WTC11 (cell line): ENCODE results near the gene CORO6. TPM values are rescaled to one million over a fixed set of nuclear protein-coding genes. Genes with fewer than 3 reads are reported as not detected.
A peak's percentile ranks its signal among the peaks of the same experiment; 100 is the strongest.

Source experiments
- ATAC-seq: fragments of 200-7000 bp; cut with Tn5 transposase; 2 replicates; pipeline ENCODE4 v1.10.0; 2021; ENCODE audit warnings: mild to moderate bottlenecking, moderate library complexity
- CTCF ChIA-PET: fragments of 300-600 bp; sonication (Branson Sonifier 250); formaldehyde crosslinking; loops from one replicate; lab custom pipeline; 2021; ENCODE audit warnings: antibody characterized with exemption; lab: Charles Lee
- POLR2A ChIA-PET: fragments of 350-600 bp; sonication (Branson Sonifier 250); formaldehyde crosslinking; loops from one replicate; lab custom pipeline; 2021; ENCODE audit warnings: antibody characterized with exemption; lab: Charles Lee
- DNase-seq: peaks from one replicate; pipeline ENCODE4 v3.0.0; 2021; ENCODE audit warnings: low spot score
- H3K27ac Mint-ChIP-seq: 2 replicates; pipeline ENCODE4 v1.8.0; 2021; ENCODE audit warnings: mixed read lengths
- H3K27me3 Mint-ChIP-seq: 2 replicates; pipeline ENCODE4 v1.8.0; 2021; ENCODE audit warnings: low read depth, mild to moderate bottlenecking, moderate library complexity, mixed read lengths
- H3K36me3 Mint-ChIP-seq: 2 replicates; pipeline ENCODE4 v1.8.0; 2021; ENCODE audit warnings: mixed read lengths
- H3K4me1 Mint-ChIP-seq: 2 replicates; pipeline ENCODE4 v1.8.0; 2022; ENCODE audit warnings: mixed read lengths
- H3K4me3 Mint-ChIP-seq: 2 replicates; pipeline ENCODE4 v1.8.0; 2021; ENCODE audit warnings: mild to moderate bottlenecking, moderate library complexity, mixed read lengths
- H3K9me3 Mint-ChIP-seq: 2 replicates; pipeline ENCODE4 v1.8.0; 2021; ENCODE audit warnings: mixed read lengths
- AR ChIP-seq: fragments of 250-450 bp; sonication (Bioruptor Pico); IDR thresholded peaks from 2 replicates; pipeline ENCODE4 v1.9.0; 2021; ENCODE audit warnings: mild to moderate bottlenecking
- CREB1 ChIP-seq: sonication (generic); formaldehyde crosslinking; IDR thresholded peaks from 2 replicates; pipeline ENCODE4 v1.8.0; 2023; ENCODE audit warnings: mild to moderate bottlenecking, missing genetic modification reagents
- EMX1 ChIP-seq: fragments of 250-450 bp; sonication (Bioruptor Pico); IDR thresholded peaks from 2 replicates; pipeline ENCODE4 v1.8.0; 2021; ENCODE audit warnings: mild to moderate bottlenecking
- GABPB1 ChIP-seq: sonication (generic); formaldehyde crosslinking; IDR thresholded peaks from 2 replicates; pipeline ENCODE4 v1.8.1; 2023; ENCODE audit warnings: mild to moderate bottlenecking, missing genetic modification reagents
- HMGXB4 ChIP-seq: sonication (generic); formaldehyde crosslinking; IDR thresholded peaks from 2 replicates; pipeline ENCODE4 v1.8.1; 2023; ENCODE audit warnings: mild to moderate bottlenecking, moderate library complexity, missing genetic modification reagents
- IRF2 ChIP-seq: sonication (generic); formaldehyde crosslinking; IDR thresholded peaks from 2 replicates; pipeline ENCODE4 v1.8.0; 2022; ENCODE audit warnings: low read depth, missing genetic modification reagents, borderline replicate concordance
- KAT7 ChIP-seq: sonication (generic); formaldehyde crosslinking; IDR thresholded peaks from 2 replicates; pipeline ENCODE4 v1.8.1; 2023; ENCODE audit warnings: missing genetic modification reagents, mild to moderate bottlenecking, borderline replicate concordance
- MAX ChIP-seq: sonication (generic); formaldehyde crosslinking; IDR thresholded peaks from 2 replicates; pipeline ENCODE4 v1.8.0; 2022; ENCODE audit warnings: mild to moderate bottlenecking, missing genetic modification reagents
- MLX ChIP-seq: sonication (generic); formaldehyde crosslinking; IDR thresholded peaks from 2 replicates; pipeline ENCODE4 v1.8.1; 2023; ENCODE audit warnings: mild to moderate bottlenecking, missing genetic modification reagents, moderate library complexity
- MXD4 ChIP-seq: fragments of 250-450 bp; sonication (Bioruptor Pico); IDR thresholded peaks from 2 replicates; pipeline ENCODE4 v1.8.0; 2021; ENCODE audit warnings: mild to moderate bottlenecking, moderate library complexity, borderline replicate concordance
- PRDM15 ChIP-seq: sonication (generic); formaldehyde crosslinking; IDR thresholded peaks from 2 replicates; pipeline ENCODE4 v1.8.0; 2022; ENCODE audit warnings: missing genetic modification reagents
- PRRX2 ChIP-seq: fragments of 250-450 bp; sonication (Bioruptor Pico); IDR thresholded peaks from 2 replicates; pipeline ENCODE4 v1.8.0; 2021; ENCODE audit warnings: mild to moderate bottlenecking
- TCF7 ChIP-seq: sonication (generic); formaldehyde crosslinking; IDR thresholded peaks from 2 replicates; pipeline ENCODE4 v1.8.0; 2022; ENCODE audit warnings: mild to moderate bottlenecking, low read depth, missing genetic modification reagents, moderate library complexity
- USF1 ChIP-seq: sonication (generic); formaldehyde crosslinking; IDR thresholded peaks from 2 replicates; pipeline ENCODE4 v1.8.0; 2022; ENCODE audit warnings: mild to moderate bottlenecking, missing genetic modification reagents
- USF2 ChIP-seq: sonication (generic); formaldehyde crosslinking; IDR thresholded peaks from 2 replicates; pipeline ENCODE4 v1.8.1; 2023; ENCODE audit warnings: mild to moderate bottlenecking, missing genetic modification reagents, moderate library complexity
- ZNF532 ChIP-seq: fragments of 250-450 bp; sonication (Bioruptor Pico); IDR thresholded peaks from 2 replicates; pipeline ENCODE4 v1.9.0; 2021; ENCODE audit warnings: mild to moderate bottlenecking, borderline replicate concordance
- ZSCAN18 ChIP-seq: fragments of 250-450 bp; sonication (Bioruptor Pico); IDR thresholded peaks from 2 replicates; pipeline ENCODE4 v2.1.2; 2022; ENCODE audit warnings: mild to moderate bottlenecking, moderate library complexity
- total RNA-seq: library from RNA; stranded (reverse); gene quantifications from 3 replicates; pipeline ENCODE4 v1.2.3, GENCODE V29; 2021

The CORO6 gene
- total RNA-seq, 1 experiment from 2014 or later: 8.9 TPM

- no peak for TF ChIP-seq ZNF532 (CRISPR knock-in tag)
These were observed 553 bp upstream of the CORO6 start (continued) for GRCh38 chr17:29623283-29623647.

GRCh38 chr17:29621751-29622194, 939 bp downstream of the CORO6 start:
- peaks cover 49% of the 10 kb centered on the region for H3K4me1 Mint-ChIP-seq
- POLR2A ChIA-PET: interaction anchor here (0.6 kb wide), 1 partner anchor 20 kb away, joined by 5 read pairs; no protein-coding TSS in a partner anchor

More at GRCh38 chr17:29621751-29622194, 939 bp downstream of the CORO6 start:
- ATAC-seq: no peak
- no peaks in the 10 kb centered on the region for H3K9me3 Mint-ChIP-seq
- H3K4me3 Mint-ChIP-seq: peak overlapping the region; percentile 79
- DNase-seq: no peak
- H3K27ac Mint-ChIP-seq: no peak overlapping the region
- CTCF ChIA-PET: interaction anchor here (0.5 to 3.2 kb wide), 6 partner anchors 12 to 858 kb away, joined by 3 to 12 read pairs (median 4); partner anchors contain the start of gene ABHD15
- no peak for TF ChIP-seq MXD4 (CRISPR knock-in tag)
- no peak for TF ChIP-seq IRF2 (CRISPR knock-in tag)
- no peak for TF ChIP-seq EMX1 (CRISPR knock-in tag)
- TF ChIP-seq MAX: no peak
- TF ChIP-seq USF1 (CRISPR knock-in tag): no peak
- no peak for TF ChIP-seq ZSCAN18 (CRISPR knock-in tag)
- no peak for TF ChIP-seq KAT7 (CRISPR knock-in tag)
- TF ChIP-seq AR (CRISPR knock-in tag): no peak
- no peak for TF ChIP-seq MLX (CRISPR knock-in tag)
- TF ChIP-seq TCF7 (CRISPR knock-in tag): no peak
- TF ChIP-seq CREB1 (CRISPR knock-in tag): no peak
- TF ChIP-seq GABPB1 (CRISPR knock-in tag): no peak
- TF ChIP-seq HMGXB4 (CRISPR knock-in tag): no peak
- no peak for TF ChIP-seq USF2 (CRISPR knock-in tag)
- TF ChIP-seq PRDM15 (CRISPR knock-in tag): no peak
- TF ChIP-seq PRRX2: no peak
- no peaks in the 10 kb centered on the region for H3K36me3 Mint-ChIP-seq
- peaks cover 73% of the 10 kb centered on the region for H3K27me3 Mint-ChIP-seq
